Placental epithelial cell (primary cell): ENCODE results near the gene POTEC. TPM values are rescaled to one million over a fixed set of nuclear protein-coding genes. Genes with fewer than 3 reads are reported as not detected.

ENCODE experiments used
- small RNA-seq: library from RNA; depleted of rRNA; stranded (forward); fragments of <200 nt; gene quantifications from one replicate; pipeline ENCODE3, GENCODE V24; 2012
- total RNA-seq: library from RNA; depleted of rRNA; stranded (reverse); fragments of >200 nt; gene quantifications from 2 replicates; pipeline ENCODE4 v1.2.3, GENCODE V29; 2012

POTEC gene
- total RNA-seq, result not detected in 2 replicates

GRCh38 chr18:14543446-14543964, at the start of gene POTEC:
TSS of gene POTEC (minus strand) at chr18:14543600. CDS start at chr18:14543146, 454 bp downstream.

Small RNA genes within 50 kb of the gene (small RNA-seq; reads per million reads assigned to genes)
- gene RNU6-1021P, result not detected

Other genes with a start within 250 kb of the POTEC start
- gene ANKRD30B, start 204.6 kb upstream of the POTEC start, total RNA-seq, result under 0.01 and 0.11 TPM in 2 replicates